ENCODE data around the gene ELAPOR2. TPM values are rescaled to one million over a fixed set of nuclear protein-coding genes. Genes with fewer than 3 reads are reported as not detected.
A peak's percentile ranks its signal among the peaks of the same experiment; 100 is the strongest.

The ELAPOR2 gene
- 8.3 and 11.1 TPM in 2 replicates for total RNA-seq
- total RNA-seq (2013), result 11.7 TPM
- polyA plus RNA-seq, result 7.0 and 11.3 TPM in 2 replicates
- 9.9 and 14.8 TPM in 2 replicates for polyA minus RNA-seq

DNA sequence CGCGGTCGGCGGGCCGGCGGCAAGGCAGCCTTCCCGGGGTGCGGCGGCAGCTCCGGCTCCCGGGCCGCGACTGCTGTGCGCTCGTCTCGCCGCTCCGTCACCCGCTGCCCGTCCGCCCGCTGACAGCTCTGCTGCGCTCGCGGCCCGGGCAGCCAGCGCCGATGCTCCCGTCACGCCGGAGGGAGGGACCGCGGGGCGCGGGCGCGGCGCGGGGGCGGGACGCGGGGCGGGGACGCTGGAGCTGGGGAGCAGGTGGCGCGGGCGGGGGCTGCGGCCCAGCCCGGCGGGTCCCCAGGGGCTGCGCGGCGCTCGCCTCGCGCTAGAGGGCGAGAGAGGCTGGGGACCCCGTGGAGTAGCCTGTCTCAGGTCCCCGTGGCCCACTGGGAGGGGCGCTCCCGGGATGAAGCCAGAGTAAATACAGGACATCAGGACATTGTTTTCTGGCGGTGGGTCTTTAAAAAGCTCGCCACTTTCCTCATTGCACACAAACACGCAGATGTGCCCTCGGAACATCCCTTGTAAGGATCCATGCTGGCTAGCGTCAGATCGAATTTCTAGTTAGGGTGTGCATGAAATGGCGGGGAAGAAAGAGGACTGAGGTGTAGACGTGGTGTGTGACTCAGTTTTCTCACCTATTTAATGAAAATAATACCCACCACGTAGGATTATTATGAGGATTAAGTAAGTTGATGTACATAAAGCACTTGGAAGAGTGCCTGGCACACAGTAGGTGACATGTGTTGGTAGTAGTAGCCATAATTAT, at the start of gene ELAPOR2:
ELAPOR2 (minus strand) TSS at position 130 of the 763 bp plus-strand sequence. CDS start 141 bp downstream, outside the sequence.
- peak within 1 kb of the TSS; percentile 92 for H2AFZ ChIP-seq (ENCODE audit: insufficient read depth, low read depth, low read length, poor library complexity, severe bottlenecking)
- ChIA-PET POLR2A (interaction anchor here (2.1 kb wide), 1 partner anchor 93 kb away, joined by 12 read pairs; the partner anchor contains the start of gene DMTF1), CTCF (interaction anchor here (0.9 to 1.4 kb wide), 8 partner anchors 89 to 177 kb away, joined by 3 to 13 read pairs (median 4); partner anchors contain the start of genes DMTF1 and TMEM243)
- TF ChIP-seq, protein P1, sequence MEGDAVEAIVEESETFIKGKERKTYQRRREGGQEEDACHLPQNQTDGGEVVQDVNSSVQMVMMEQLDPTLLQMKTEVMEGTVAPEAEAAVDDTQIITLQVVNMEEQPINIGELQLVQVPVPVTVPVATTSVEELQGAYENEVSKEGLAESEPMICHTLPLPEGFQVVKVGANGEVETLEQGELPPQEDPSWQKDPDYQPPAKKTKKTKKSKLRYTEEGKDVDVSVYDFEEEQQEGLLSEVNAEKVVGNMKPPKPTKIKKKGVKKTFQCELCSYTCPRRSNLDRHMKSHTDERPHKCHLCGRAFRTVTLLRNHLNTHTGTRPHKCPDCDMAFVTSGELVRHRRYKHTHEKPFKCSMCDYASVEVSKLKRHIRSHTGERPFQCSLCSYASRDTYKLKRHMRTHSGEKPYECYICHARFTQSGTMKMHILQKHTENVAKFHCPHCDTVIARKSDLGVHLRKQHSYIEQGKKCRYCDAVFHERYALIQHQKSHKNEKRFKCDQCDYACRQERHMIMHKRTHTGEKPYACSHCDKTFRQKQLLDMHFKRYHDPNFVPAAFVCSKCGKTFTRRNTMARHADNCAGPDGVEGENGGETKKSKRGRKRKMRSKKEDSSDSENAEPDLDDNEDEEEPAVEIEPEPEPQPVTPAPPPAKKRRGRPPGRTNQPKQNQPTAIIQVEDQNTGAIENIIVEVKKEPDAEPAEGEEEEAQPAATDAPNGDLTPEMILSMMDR (IDR thresholded peaks at IDR 0.05), result peak; percentile 67
- TF ChIP-seq EZH2 (IDR thresholded peaks at IDR 0.05; ENCODE audit: borderline replicate concordance, insufficient read depth, low read depth, low read length, poor library complexity, severe bottlenecking), result no peak
- H3K79me2 ChIP-seq (ENCODE audit: control insufficient read depth, insufficient read depth, low read length), result no peaks in the 10 kb centered on the region
- peaks cover 0 to 3% (median 0%) of the 10 kb centered on the region in 4 experiments for H3K27me3 ChIP-seq (replicated peaks in 1 of 4; ENCODE audit: control extremely low read depth in 1 of 4, control insufficient read depth in 3 of 4, insufficient read depth in 4 of 4, low read length in 3 of 4)
- H3K4me3 Mint-ChIP-seq, result peak within 1 kb of the TSS; percentile 90
- no peaks in the 10 kb centered on the region for H3K9me3 Mint-ChIP-seq (ENCODE audit: insufficient read depth)
- H3K36me3 ChIP-seq (replicated peaks in 1 of 2; ENCODE audit: control extremely low read depth in 1 of 2, control insufficient read depth in 1 of 2, extremely low read depth in 1 of 2, insufficient read depth in 2 of 2, low read length in 1 of 2), result no peaks in the 10 kb centered on the region
- peak within 1 kb of the TSS; percentile 89 for H3K4me2 ChIP-seq (replicated peaks; ENCODE audit: low read depth, low read length, poor library complexity, severe bottlenecking)
- peaks cover 12 to 14% of the 10 kb centered on the region in 2 donors for H3K4me1 ChIP-seq (ENCODE audit: control insufficient read depth in 2 of 2, insufficient read depth in 2 of 2, low read length in 2 of 2)
- under 1% methylated on average over 62 of the region's 70 CpGs for WGBS (ENCODE audit: insufficient coverage)
- intact Hi-C loops (cut with micrococcal nuclease), result loop anchor here (1.0 to 5.0 kb wide), 5 partner anchors 93 to 285 kb away; partner anchors contain the start of genes CROT, DMTF1 and TMEM243
- ATAC-seq (ENCODE audit: low read depth) (peak; percentile 95), DNase-seq (peak; percentile 91)
- peak within 1 kb of the TSS; percentile 72 for H3K9ac ChIP-seq (ENCODE audit: low read length)
- peak within 1 kb of the TSS; percentile 42 to 79 (median 66) for H3K4me3 ChIP-seq (ENCODE audit: control extremely low read depth in 1 of 5, extremely low read depth in 1 of 5, insufficient read depth in 1 of 5, low read depth in 2 of 5, low read length in 4 of 5)
- peak within 1 kb of the TSS; percentile 77 for H3K27ac Mint-ChIP-seq
- H3K9me3 ChIP-seq (ENCODE audit: control extremely low read depth in 1 of 3, control insufficient read depth in 2 of 3, insufficient read depth in 1 of 3, low read length in 2 of 3), result no peaks in the 10 kb centered on the region
- no peaks in the 10 kb centered on the region for H4K20me1 ChIP-seq (ENCODE audit: control insufficient read depth, insufficient read depth, low read length, poor library complexity, severe bottlenecking)
- H3K27me3 Mint-ChIP-seq, result no peaks in the 10 kb centered on the region
- peak within 1 kb of the TSS in 1 of 2 donors; percentile 56 for H3K27ac ChIP-seq (ENCODE audit: low read length in 2 of 2)
- H3K4me1 Mint-ChIP-seq, result peaks cover 15% of the 10 kb centered on the region
